SK-N-SH (cell line): Measurements from ENCODE around the gene GABRG3. TPM values are rescaled to one million over a fixed set of nuclear protein-coding genes. Genes with fewer than 3 reads are reported as not detected.

Source experiments
- CTCF ChIA-PET: fragments of 300-600, 350-600 bp; formaldehyde crosslinking; extraction: SDS; loops from one replicate; lab custom pipeline; 2021; lab: Yijun Ruan, JAX
- POLR2A ChIA-PET: fragments of 350-600 bp; sonication (Branson Sonifier 250); formaldehyde crosslinking; extraction: SDS; loops from one replicate; lab custom pipeline; 2020; ENCODE audit warnings: antibody characterized with exemption, inconsistent platforms; lab: Yijun Ruan, JAX
- DNase-seq: peaks from one replicate; pipeline ENCODE4 v3.0.0; 2012
- H2AFZ ChIP-seq: fragments of 200-600 bp; sonication (generic); 2 replicates; pipeline ENCODE4 v1.8.1; 2016; ENCODE audit warnings: antibody characterized with exemption, mild to moderate bottlenecking, low read depth
- H3F3A ChIP-seq: fragments of 200-600 bp; sonication (generic); replicated peaks from 2 replicates; pipeline ENCODE3; 2016; ENCODE audit warnings: antibody characterized with exemption, mild to moderate bottlenecking; ENCODE audit not compliant: insufficient read depth
- H3K27ac ChIP-seq, 2 experiments: fragments of 200-500 bp in 1 of 2; fragments of 200-600 bp in 1 of 2; sonication (Bioruptor generic) in 1 of 2; sonication (generic), shearing (Covaris generic) in 1 of 2; 2 replicates each; pipeline versions ENCODE4 v1.5.1 to v1.6.1; 2014 to 2016; ENCODE audit warnings: low read depth in 2 of 2, inconsistent platforms in 1 of 2, low read length in 1 of 2, mild to moderate bottlenecking in 1 of 2, mixed read lengths in 1 of 2
- H3K27me3 ChIP-seq: fragments of 200-600 bp; sonication (generic), shearing (Covaris generic); 2 replicates; pipeline ENCODE4 v1.6.1; 2016; ENCODE audit warnings: mixed run types; ENCODE audit not compliant: insufficient read depth
- H3K36me3 ChIP-seq, 2 experiments: fragments of 200-500 bp in 1 of 2; fragments of 200-600 bp in 1 of 2; sonication (Bioruptor generic) in 1 of 2; sonication (generic) in 1 of 2; replicated peaks in 1 of 2; 2 replicates each; pipeline versions ENCODE3 to v1.5.1; 2014 to 2016; ENCODE audit warnings: low read length in 1 of 2, mild to moderate bottlenecking in 1 of 2; ENCODE audit not compliant: insufficient read depth in 2 of 2, control insufficient read depth in 1 of 2
- H3K4me1 ChIP-seq, 2 experiments: fragments of 200-500 bp in 1 of 2; fragments of 200-600 bp in 1 of 2; sonication (Bioruptor generic) in 1 of 2; sonication (generic), shearing (Covaris generic) in 1 of 2; 2 replicates each; pipeline versions ENCODE4 v1.5.1 to v1.6.1; 2014 to 2016; ENCODE audit warnings: low read depth in 1 of 2, low read length in 1 of 2, mixed run types in 1 of 2; ENCODE audit not compliant: insufficient read depth in 2 of 2, control insufficient read depth in 1 of 2
- H3K4me2 ChIP-seq: fragments of 200-600 bp; sonication (generic), shearing (Covaris generic); 2 replicates; pipeline ENCODE4 v1.6.1; 2017; ENCODE audit warnings: mixed run types
- H3K4me3 ChIP-seq, 2 experiments: fragments of 200-500 bp in 1 of 2; fragments of 200-600 bp in 1 of 2; sonication (Bioruptor generic) in 1 of 2; sonication (generic), shearing (Covaris generic) in 1 of 2; 2 replicates each; pipeline versions ENCODE4 v1.5.1 to v1.8.1; 2014 to 2016; ENCODE audit warnings: low read depth in 2 of 2, inconsistent platforms in 1 of 2, low read length in 1 of 2, mild to moderate bottlenecking in 1 of 2, mixed read lengths in 1 of 2, moderate library complexity in 1 of 2
- H3K79me2 ChIP-seq: fragments of 200-600 bp; sonication (generic); 2 replicates; pipeline ENCODE4 v1.8.1; 2017; ENCODE audit warnings: mild to moderate bottlenecking; ENCODE audit not compliant: insufficient read depth
- H3K9ac ChIP-seq: fragments of 200-600 bp; sonication (generic); 2 replicates; pipeline ENCODE4 v1.6.1; 2017; ENCODE audit warnings: mixed run types
- H3K9me2 ChIP-seq: fragments of 200-600 bp; sonication (generic); 2 replicates; pipeline ENCODE4 v1.6.1; 2017; ENCODE audit warnings: mixed run types
- H3K9me3 ChIP-seq: fragments of 200-600 bp; sonication (generic); 2 replicates; pipeline ENCODE4 v1.6.1; 2017; ENCODE audit warnings: mixed run types, mild to moderate bottlenecking, moderate library complexity
- H4K20me1 ChIP-seq: fragments of 200-600 bp; sonication (generic); 2 replicates; pipeline ENCODE4 v1.6.1; 2017; ENCODE audit warnings: mild to moderate bottlenecking, mixed run types; ENCODE audit not compliant: insufficient read depth
- CHD2 ChIP-seq: fragments of 150-350 bp; IDR thresholded peaks from 2 replicates; pipeline ENCODE4 v1.6.1; 2018; ENCODE audit warnings: low read length; ENCODE audit not compliant: partially characterized antibody
- ELF1 ChIP-seq: IDR thresholded peaks from 2 replicates; pipeline ENCODE4 v1.4.0; 2012
- FOSL2 ChIP-seq: IDR thresholded peaks from 2 replicates; pipeline ENCODE4 v1.4.0; 2012; ENCODE audit warnings: low read depth, mild to moderate bottlenecking, moderate library complexity, borderline replicate concordance
- FOXJ3 ChIP-seq: sonication (generic); formaldehyde crosslinking; IDR thresholded peaks from 2 replicates; pipeline ENCODE4 v1.5.1; 2020; ENCODE audit warnings: mild to moderate bottlenecking, missing genetic modification reagents
- MAX ChIP-seq: IDR thresholded peaks from 2 replicates; pipeline ENCODE4 v1.4.0; 2012; ENCODE audit warnings: low read depth
- MXI1 ChIP-seq: IDR thresholded peaks from 2 replicates; pipeline ENCODE4 v1.6.1; 2012; ENCODE audit warnings: mild to moderate bottlenecking, low read depth, low read length, improper control_type of control experiment
- POLR2AphosphoS5 ChIP-seq: IDR thresholded peaks from 2 replicates; pipeline ENCODE4 v1.6.1; 2012; ENCODE audit warnings: low read depth, low read length
- RAD21 ChIP-seq: IDR thresholded peaks from 2 replicates; pipeline ENCODE4 v1.6.1; 2012; ENCODE audit warnings: mild to moderate bottlenecking, low read length
- SMC3 ChIP-seq: IDR thresholded peaks from 2 replicates; pipeline ENCODE4 v1.6.1; 2012; ENCODE audit warnings: low read depth, low read length, improper control_type of control experiment
- TCF12 ChIP-seq: IDR thresholded peaks from 2 replicates; pipeline ENCODE4 v1.4.0; 2012
- WGBS: methylation state at CpG from one replicate; pipeline ENCODE4 v1.1.6; 2017; ENCODE audit warnings: low lambda C conversion rate; 5-methylcytosine and 5-hydroxymethylcytosine counted together
- polyA plus RNA-seq, 3 experiments: library from polyadenylated mRNA; depleted of rRNA; stranded (reverse); fragments of >200 nt; gene quantifications; 2 replicates each; pipeline ENCODE4 v1.2.3, GENCODE V29; 2012
- TF ChIP-seq, protein P1 (sequence below): fragments of 200-600 bp; sonication (generic); IDR thresholded peaks from 2 replicates; pipeline ENCODE4 v1.6.1; 2017; ENCODE audit warnings: antibody characterized with exemption, mild to moderate bottlenecking, moderate library complexity
- TF ChIP-seq, protein P2 (sequence below): IDR thresholded peaks from 2 replicates; pipeline ENCODE4 v1.6.1; 2012; ENCODE audit warnings: mild to moderate bottlenecking, low read depth, low read length, moderate library complexity
- TF ChIP-seq, protein P3 (sequence below): IDR thresholded peaks from 2 replicates; pipeline ENCODE4; 2012
- TF ChIP-seq, protein P4 (sequence below): fragments of 150-350 bp; IDR thresholded peaks from 2 replicates; pipeline ENCODE4 v1.6.1; 2016; ENCODE audit warnings: mild to moderate bottlenecking, low read depth, low read length

GABRG3 gene
- polyA plus RNA-seq, 1 of the 3 experiments (the other 2 are of a cell fraction) = not detected

DNA sequence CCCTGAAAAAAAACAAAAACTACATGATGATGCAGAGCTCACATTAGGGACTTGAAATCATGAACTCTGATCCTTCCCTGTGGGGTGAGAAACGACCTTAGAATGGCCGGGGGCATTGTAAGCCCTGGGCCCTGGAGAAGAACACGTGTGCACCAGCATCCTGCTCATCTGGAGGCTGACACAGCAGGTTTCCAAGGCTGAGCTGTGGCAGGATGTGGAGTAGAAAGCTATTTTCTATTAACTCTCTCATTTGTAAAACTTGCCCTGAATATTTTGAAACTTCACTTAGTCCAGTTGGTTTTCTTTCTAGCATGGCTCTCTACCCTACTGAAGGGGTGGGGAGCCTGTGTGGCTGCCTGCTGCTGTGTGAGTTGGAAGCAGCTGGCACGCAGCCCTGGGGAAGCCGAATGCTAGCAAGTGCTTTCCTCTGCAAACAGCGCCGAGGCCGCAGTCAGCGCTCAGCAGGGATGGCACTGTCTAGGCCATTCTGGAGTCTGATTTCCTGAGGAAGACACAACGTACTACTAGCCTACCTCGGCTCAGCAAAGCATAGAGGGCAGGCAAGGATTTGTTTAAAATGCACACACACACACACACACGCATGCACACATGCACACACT is 58.0 kb downstream of the GABRG3 start:
- Histone ChIP-seq H3K4me2 (no peak overlapping the region), H3K27ac (no peak overlapping the region), H4K20me1 (no peaks in the 10 kb centered on the region), H3K9me2 (no peaks in the 10 kb centered on the region), H3K27me3 (no peaks in the 10 kb centered on the region), H3K4me1 (peaks cover 0 to 7% of the 10 kb centered on the region in 2 experiments; a peak in 1 of 4 replicates), H3K79me2 (no peaks in the 10 kb centered on the region), H3F3A (no peaks in the 10 kb centered on the region), H3K4me3 (no peak overlapping the region), H3K9me3 (no peaks in the 10 kb centered on the region), H3K36me3 (no peaks in the 10 kb centered on the region), H2AFZ (no peak overlapping the region), H3K9ac (no peak overlapping the region)
- WGBS = 58% methylated on average over 9 of the region's 12 CpGs
- POLR2A ChIA-PET = no interaction called here
- DNase-seq = no peak
- CTCF ChIA-PET = interaction anchor here (0.6 to 1.2 kb wide), 5 partner anchors 11 to 256 kb away, joined by 3 to 7 read pairs (median 4); no protein-coding TSS in a partner anchor
- TF ChIP-seq, protein P1, sequence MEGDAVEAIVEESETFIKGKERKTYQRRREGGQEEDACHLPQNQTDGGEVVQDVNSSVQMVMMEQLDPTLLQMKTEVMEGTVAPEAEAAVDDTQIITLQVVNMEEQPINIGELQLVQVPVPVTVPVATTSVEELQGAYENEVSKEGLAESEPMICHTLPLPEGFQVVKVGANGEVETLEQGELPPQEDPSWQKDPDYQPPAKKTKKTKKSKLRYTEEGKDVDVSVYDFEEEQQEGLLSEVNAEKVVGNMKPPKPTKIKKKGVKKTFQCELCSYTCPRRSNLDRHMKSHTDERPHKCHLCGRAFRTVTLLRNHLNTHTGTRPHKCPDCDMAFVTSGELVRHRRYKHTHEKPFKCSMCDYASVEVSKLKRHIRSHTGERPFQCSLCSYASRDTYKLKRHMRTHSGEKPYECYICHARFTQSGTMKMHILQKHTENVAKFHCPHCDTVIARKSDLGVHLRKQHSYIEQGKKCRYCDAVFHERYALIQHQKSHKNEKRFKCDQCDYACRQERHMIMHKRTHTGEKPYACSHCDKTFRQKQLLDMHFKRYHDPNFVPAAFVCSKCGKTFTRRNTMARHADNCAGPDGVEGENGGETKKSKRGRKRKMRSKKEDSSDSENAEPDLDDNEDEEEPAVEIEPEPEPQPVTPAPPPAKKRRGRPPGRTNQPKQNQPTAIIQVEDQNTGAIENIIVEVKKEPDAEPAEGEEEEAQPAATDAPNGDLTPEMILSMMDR = no peak
- TF ChIP-seq ELF1 = no peak

GRCh38 chr15:27036210-27036609 is 65.2 kb downstream of the GABRG3 start:
- no peaks in the 10 kb centered on the region for H3K27me3 ChIP-seq
- no peak overlapping the region for H3K4me2 ChIP-seq
- 59% methylated on average over 14 of the region's 14 CpGs for WGBS
- H3K9me2 ChIP-seq = no peaks in the 10 kb centered on the region
- no peaks in the 10 kb centered on the region for H3K36me3 ChIP-seq
- TF ChIP-seq, protein P2, sequence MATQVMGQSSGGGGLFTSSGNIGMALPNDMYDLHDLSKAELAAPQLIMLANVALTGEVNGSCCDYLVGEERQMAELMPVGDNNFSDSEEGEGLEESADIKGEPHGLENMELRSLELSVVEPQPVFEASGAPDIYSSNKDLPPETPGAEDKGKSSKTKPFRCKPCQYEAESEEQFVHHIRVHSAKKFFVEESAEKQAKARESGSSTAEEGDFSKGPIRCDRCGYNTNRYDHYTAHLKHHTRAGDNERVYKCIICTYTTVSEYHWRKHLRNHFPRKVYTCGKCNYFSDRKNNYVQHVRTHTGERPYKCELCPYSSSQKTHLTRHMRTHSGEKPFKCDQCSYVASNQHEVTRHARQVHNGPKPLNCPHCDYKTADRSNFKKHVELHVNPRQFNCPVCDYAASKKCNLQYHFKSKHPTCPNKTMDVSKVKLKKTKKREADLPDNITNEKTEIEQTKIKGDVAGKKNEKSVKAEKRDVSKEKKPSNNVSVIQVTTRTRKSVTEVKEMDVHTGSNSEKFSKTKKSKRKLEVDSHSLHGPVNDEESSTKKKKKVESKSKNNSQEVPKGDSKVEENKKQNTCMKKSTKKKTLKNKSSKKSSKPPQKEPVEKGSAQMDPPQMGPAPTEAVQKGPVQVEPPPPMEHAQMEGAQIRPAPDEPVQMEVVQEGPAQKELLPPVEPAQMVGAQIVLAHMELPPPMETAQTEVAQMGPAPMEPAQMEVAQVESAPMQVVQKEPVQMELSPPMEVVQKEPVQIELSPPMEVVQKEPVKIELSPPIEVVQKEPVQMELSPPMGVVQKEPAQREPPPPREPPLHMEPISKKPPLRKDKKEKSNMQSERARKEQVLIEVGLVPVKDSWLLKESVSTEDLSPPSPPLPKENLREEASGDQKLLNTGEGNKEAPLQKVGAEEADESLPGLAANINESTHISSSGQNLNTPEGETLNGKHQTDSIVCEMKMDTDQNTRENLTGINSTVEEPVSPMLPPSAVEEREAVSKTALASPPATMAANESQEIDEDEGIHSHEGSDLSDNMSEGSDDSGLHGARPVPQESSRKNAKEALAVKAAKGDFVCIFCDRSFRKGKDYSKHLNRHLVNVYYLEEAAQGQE = no peak
- H3K4me3 ChIP-seq = no peak overlapping the region
- H3F3A ChIP-seq = no peaks in the 10 kb centered on the region
- H4K20me1 ChIP-seq = no peaks in the 10 kb centered on the region
- CTCF ChIA-PET = interaction anchor here (0.8 to 1.8 kb wide), 2 partner anchors 27 to 145 kb away, joined by 4 to 5 read pairs; no protein-coding TSS in a partner anchor
- POLR2A ChIA-PET = no interaction called here
- no peak for DNase-seq
- no peaks in the 10 kb centered on the region for H3K9me3 ChIP-seq
- H3K27ac ChIP-seq = no peak overlapping the region
- no peak overlapping the region for H2AFZ ChIP-seq
- H3K79me2 ChIP-seq = no peaks in the 10 kb centered on the region
- H3K9ac ChIP-seq = no peak overlapping the region
- H3K4me1 ChIP-seq = no peaks in the 10 kb centered on the region

DNA sequence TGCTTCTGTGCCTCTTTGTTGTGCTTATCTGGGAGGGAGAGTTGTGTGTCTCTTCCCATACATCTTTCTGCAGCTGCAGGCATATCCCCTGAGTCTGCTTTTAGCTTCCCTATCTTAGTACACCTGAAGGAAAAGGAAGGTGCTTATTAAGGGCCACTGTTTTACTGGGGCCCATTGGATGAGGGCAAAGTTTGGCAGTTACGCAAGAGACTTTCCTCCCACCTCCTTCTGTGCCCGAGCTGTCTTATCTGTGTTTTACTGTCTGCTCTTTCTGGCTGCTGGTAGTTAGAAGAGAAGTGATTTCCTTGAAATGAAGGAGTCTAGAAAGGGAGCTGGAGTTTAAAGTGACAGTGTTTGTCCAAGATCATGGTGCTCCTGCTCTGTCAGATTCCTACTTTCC is 66.5 kb downstream of the GABRG3 start:
- Histone ChIP-seq H3F3A (no peaks in the 10 kb centered on the region), H2AFZ (no peak overlapping the region), H3K27ac (no peak overlapping the region), H3K9me3 (no peaks in the 10 kb centered on the region), H3K4me1 (no peaks in the 10 kb centered on the region), H3K4me3 (no peak overlapping the region), H3K4me2 (no peak overlapping the region), H3K9me2 (no peaks in the 10 kb centered on the region), H3K79me2 (no peaks in the 10 kb centered on the region), H3K27me3 (no peaks in the 10 kb centered on the region), H3K9ac (no peak overlapping the region), H4K20me1 (no peaks in the 10 kb centered on the region), H3K36me3 (no peaks in the 10 kb centered on the region)
- no peak for DNase-seq
- POLR2A ChIA-PET = no interaction called here
- CTCF ChIA-PET = interaction anchor here (1.2 to 1.5 kb wide), 2 partner anchors 10 to 22 kb away, joined by 3 to 4 read pairs; no protein-coding TSS in a partner anchor
- 33% methylated on average over 2 of the region's 2 CpGs for WGBS
- TF ChIP-seq MXI1 = no peak
- TF ChIP-seq, protein P3, sequence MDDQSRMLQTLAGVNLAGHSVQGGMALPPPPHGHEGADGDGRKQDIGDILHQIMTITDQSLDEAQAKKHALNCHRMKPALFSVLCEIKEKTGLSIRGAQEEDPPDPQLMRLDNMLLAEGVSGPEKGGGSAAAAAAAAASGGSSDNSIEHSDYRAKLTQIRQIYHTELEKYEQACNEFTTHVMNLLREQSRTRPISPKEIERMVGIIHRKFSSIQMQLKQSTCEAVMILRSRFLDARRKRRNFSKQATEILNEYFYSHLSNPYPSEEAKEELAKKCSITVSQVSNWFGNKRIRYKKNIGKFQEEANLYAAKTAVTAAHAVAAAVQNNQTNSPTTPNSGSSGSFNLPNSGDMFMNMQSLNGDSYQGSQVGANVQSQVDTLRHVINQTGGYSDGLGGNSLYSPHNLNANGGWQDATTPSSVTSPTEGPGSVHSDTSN = no peak
- no peak for TF ChIP-seq MAX
- TF ChIP-seq SMC3 = no peak
- no peak for TF ChIP-seq CHD2
- TF ChIP-seq FOSL2 = no peak
- TF ChIP-seq POLR2AphosphoS5 = no peak
- no peak for TF ChIP-seq FOXJ3 (CRISPR knock-in tag)
- TF ChIP-seq TCF12 = no peak
- no peak for TF ChIP-seq RAD21
- TF ChIP-seq, protein P4, sequence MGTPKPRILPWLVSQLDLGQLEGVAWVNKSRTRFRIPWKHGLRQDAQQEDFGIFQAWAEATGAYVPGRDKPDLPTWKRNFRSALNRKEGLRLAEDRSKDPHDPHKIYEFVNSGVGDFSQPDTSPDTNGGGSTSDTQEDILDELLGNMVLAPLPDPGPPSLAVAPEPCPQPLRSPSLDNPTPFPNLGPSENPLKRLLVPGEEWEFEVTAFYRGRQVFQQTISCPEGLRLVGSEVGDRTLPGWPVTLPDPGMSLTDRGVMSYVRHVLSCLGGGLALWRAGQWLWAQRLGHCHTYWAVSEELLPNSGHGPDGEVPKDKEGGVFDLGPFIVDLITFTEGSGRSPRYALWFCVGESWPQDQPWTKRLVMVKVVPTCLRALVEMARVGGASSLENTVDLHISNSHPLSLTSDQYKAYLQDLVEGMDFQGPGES = no peak
